AG20443 (cell line): Measurements from ENCODE around the gene TBR1.

Source experiments
- DNase-seq: peaks from one replicate; pipeline ENCODE4 v3.0.0; 2012; ENCODE audit warnings: low spot score, mixed read lengths

TBR1 gene

DNA sequence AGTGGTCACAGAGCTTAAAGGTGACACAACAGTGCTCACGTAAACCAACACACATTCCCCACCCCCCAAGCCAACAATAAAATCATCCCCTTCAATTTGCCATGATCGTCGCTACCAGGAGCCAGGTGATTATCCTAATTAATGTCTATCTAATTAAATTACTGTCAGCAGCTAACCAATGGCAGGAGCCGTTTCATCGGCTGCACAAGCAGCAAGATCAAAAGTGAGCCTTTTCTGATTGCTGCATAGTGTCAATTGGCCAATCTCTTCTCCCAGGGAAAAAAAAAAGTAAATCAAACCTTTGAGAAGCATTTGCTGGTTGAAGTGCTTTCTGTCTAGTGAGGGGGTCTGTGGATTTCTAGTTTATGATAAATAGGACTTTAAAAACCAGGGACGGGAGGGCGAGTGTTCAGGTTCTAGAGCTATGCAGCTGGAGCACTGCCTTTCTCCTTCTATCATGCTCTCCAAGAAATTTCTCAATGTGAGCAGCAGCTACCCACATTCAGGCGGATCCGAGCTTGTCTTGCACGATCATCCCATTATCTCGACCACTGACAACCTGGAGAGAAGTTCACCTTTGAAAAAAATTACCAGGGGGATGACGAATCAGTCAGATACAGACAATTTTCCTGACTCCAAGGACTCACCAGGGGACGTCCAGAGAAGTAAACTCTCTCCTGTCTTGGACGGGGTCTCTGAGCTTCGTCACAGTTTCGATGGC is at the start of gene TBR1:
TBR1 (plus strand) TSS at position 311 of the 721 bp plus-strand sequence; CDS start at position 425, 114 bp downstream.
- DNase-seq, result no peak

GRCh38 chr2:161367675-161368074 is 48.4 kb upstream of the TBR1 start:
- no peak for DNase-seq

DNA sequence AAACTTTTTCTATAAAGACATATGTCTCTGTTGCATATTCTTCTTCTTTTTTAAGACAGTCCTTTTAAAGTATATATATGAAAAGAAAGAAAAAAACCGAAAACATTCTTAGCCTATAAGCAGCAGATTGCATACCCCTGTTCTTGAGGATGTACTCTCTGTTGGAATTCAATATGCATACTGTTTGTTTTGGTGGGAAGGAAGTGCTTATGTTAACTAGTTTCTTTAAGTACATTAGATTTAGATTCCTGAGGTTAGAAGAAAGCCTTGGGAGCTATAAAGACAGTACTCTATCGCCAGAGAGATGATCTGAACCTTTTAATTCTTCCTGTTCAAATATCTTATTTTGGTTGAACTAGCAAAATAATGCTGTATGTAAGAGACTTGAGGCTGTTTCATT is 46.8 kb upstream of the TBR1 start:
- DNase-seq, result no peak

GRCh38 chr2:161370981-161371380 is 45.1 kb upstream of the TBR1 start:
- no peak for DNase-seq

DNA sequence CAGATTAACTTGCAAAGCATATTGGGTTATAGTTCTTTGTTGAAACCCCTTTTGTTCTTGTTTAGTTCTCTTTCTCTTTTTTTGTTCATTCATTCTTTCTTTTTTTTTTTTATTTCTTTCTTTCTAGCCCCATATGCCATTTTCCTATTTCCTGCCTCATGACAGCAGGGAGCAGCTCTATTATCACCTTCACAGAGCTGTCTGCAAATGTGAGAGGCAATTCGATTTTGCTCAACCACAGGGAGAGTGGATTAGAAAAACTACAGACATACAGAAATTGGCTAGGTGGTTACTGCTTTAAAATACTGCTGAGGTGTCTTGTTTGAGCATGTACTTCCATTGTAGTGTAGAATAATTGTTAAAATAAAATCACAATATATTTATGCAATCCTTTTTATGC is 44.2 kb upstream of the TBR1 start:
- no peak for DNase-seq

- peak; percentile 16 for DNase-seq
Observed at GRCh38 chr2:161373942-161374341, 42.2 kb upstream of the TBR1 start.

- DNase-seq, result no peak
Observed at GRCh38 chr2:161374446-161374845, 41.7 kb upstream of the TBR1 start.

DNA sequence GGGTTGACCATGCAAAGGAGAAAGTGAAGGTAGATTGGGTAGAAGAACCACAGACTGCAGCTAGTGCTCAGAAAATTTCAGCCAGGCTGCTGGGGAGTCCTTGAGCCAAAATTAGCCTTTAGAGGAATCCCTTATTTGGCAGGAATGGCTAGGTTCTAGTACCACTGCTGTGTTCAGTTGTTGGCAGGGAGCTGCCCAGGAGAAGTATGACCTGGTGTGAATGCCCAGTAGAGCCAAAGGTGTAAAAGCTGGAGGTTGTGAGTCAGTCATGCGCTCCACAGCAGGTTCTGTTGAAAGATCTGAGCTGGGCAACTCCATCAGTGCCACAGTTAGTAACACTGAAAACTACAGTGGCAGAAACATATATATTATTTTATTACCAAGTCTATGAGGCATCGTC is 36.4 kb upstream of the TBR1 start:
- no peak for DNase-seq

DNA sequence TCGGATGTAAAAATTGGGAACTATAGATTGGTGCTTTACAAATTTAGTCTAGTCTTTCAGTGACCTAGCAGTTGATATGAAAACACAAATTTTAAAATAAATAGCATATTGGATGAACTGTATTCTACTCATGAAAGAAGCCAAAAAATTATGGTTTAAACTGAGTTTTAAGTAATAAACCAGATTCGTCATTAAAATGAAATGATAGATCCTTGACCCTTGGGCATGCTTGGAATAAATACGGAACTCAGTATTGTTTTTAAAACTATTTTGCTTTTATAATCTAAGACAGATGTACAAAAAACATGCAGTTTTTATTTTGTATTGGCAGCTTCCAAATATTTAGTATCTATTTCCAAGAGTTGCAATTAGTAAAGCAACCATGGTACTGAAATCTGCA is 34.6 kb upstream of the TBR1 start:
- DNase-seq, result no peak

GRCh38 chr2:161382747-161383146 is 33.4 kb upstream of the TBR1 start:
- no peak for DNase-seq

GRCh38 chr2:161384864-161385263 is 31.2 kb upstream of the TBR1 start:
- DNase-seq, result no peak

- no peak for DNase-seq
Observed at GRCh38 chr2:161386228-161386824, 29.8 kb upstream of the TBR1 start.

DNA sequence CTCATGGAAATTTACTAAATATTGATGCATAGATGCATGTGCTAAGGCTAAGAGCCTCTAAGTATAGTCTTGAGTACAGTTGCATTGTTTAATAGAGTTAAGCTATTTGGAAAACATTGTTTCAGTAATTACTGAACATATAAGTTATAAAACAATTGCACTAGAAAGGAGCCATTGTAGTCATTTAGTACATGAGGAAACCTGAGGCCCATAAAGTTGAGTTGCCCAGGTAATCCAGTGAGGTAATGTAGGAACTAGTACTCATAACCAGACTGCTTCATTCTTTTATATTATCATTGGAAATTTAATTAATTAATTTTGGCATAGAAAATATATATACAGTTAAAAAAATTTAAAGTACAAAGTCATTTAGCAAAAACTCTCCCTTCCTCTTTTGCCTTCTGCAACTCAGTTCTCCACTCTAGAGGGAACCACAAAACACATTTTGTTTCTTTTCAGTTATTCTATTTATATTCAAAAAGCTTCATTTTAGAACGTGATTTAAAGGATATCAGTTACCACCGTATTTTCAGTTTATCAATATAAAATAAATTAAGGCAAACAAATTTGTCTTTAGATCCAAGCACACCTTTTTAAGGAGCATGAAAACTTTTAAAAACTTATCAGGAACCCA is 27.8 kb upstream of the TBR1 start:
- DNase-seq, result no peak

GRCh38 chr2:161391737-161392506 is 24.2 kb upstream of the TBR1 start:
- DNase-seq, result no peak

DNA sequence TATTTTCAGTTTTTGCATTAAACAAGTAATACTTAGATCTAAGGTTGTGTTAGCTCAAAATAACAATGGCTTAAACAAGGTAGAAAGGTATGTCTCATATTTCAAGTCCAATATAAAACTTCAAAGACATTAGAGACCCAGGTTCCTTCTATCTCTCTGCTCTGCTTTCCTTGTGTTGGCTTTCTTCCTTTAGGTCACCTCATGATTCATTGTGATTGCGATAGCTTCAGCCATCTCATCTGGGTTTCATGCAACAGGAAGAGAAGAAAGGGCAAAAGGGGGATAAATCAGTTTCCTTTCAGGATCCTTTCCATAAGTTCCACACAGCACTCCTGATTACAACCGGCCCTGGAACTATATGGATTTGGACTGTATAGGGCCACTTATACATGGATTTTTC is 16.0 kb upstream of the TBR1 start:
- no peak for DNase-seq

GRCh38 chr2:161402297-161402696 is 13.8 kb upstream of the TBR1 start:
- DNase-seq, result no peak

- no peak for DNase-seq
Observed at GRCh38 chr2:161406316-161406715, 9.8 kb upstream of the TBR1 start.

GRCh38 chr2:161407597-161407996 is 8.5 kb upstream of the TBR1 start:
- no peak for DNase-seq

DNA sequence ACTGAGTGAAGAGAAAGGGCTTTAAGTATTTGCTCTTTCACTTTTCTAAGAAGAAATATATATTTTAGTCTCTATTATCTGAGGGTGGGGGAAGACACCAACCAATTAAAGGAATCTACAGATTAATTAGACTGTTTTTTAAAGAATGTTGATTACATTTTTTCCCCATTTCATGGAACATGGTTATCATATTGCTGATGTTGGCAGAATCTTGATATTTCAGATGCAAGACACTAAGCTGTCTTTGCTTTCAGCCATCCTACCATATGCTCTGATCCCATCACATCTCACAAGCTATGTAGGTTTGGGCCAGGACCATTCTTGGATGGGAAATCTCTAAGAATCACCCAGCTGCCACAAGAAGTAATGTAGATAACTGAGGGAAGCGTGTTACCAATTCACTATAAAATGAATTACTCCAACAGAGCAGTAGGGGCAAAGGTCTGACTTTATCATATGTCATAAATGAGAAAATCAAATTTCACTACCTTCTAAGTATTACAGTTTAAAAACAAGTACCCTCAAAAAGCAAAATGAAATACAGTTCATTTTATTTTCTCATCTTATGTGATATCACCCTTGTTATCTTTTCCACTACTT is 6.7 kb upstream of the TBR1 start:
- no peak for DNase-seq

GRCh38 chr2:161412346-161412745 is 3.8 kb upstream of the TBR1 start:
- no peak for DNase-seq

DNA sequence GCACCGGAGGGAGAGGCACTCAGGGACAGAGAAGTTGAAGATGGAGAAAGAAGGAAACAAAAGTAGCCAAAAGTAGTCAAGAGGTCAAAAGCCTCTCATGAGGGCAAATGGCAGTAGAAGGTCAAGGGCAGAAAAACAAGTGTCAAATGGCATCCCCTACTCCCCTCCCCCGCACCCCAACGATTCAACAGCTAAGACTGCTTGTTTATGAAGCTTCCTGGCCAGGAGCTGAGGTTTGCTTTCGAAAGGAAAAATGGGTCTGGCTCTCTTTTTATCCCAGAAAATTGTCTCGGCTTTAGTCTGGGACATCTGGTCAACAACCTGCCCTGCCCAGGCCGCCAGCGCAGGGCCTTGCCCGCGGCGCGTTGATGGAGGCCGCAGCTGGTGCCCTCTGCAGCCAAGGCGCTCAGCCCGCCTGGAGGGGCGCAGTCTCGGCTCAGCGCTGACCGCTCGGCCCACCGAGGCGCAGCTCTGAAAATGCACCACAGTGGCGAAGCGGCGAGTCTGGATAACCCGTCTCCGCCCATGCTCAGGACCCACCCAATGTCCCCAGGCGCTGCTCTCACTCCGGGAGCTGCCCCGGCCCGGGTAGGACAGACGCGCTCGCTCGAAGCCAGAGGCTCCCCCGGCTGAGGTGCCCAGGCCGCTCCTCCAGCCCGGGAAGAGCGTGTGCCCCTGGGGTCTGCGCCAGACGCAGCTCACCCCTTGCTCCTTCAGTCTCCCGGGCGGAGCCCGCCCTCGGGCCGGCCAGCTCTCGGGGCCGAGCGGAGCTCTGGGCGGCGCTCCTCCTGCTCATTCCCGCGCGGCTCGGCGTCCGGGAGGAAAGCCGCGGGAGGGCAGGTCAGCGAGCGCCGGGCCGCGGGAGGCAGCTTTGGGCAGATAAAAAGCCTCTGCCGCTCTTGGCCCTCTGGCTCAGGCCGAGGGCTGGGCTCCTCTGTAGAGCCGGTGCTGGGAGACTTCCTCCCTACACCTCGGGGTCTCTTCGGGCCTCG is 1.8 kb upstream of the TBR1 start:
- peak; percentile 77 for DNase-seq
